Gastrocnemius medialis (tissue), 4 donors: ENCODE results near the gene RNF168.

Source experiments
- POLR2A ChIP-seq, 2 donors: fragments of 450-650 bp; IDR thresholded peaks; one replicate each; pipeline ENCODE4 v1.6.1; 2017; ENCODE audit warnings: antibody characterized with exemption in 2 of 2, mild to moderate bottlenecking in 2 of 2, moderate library complexity in 2 of 2
- TF ChIP-seq, protein P1 (sequence below), 5 experiments: fragments of 450-650 bp in 3 of 5; fragments of 200-600 bp in 2 of 5; sonication (generic) in 2 of 5; IDR thresholded peaks in 4 of 5; conservative IDR thresholded peaks in 1 of 5; 1 replicate in 4 of 5; 2 replicates in 1 of 5; pipeline ENCODE4 v1.5.1; 2016 to 2019; ENCODE audit warnings: antibody characterized with exemption in 5 of 5, mild to moderate bottlenecking in 3 of 5, moderate library complexity in 3 of 5

DNA sequence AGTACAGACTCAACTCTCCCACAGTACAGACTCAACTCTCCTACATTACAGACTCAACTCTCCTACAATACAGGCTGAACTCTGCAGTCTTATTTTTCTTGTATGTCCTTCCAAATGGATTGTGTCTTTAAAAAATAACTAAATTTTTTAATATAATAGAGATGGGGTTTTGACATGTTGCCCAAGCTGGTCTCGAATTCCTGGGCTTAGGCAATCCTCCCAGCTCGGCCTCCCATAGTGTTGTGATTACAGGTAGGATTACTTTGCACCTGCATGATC lies 40.2 kb downstream of the RNF168 start:
- TF ChIP-seq, protein P1, sequence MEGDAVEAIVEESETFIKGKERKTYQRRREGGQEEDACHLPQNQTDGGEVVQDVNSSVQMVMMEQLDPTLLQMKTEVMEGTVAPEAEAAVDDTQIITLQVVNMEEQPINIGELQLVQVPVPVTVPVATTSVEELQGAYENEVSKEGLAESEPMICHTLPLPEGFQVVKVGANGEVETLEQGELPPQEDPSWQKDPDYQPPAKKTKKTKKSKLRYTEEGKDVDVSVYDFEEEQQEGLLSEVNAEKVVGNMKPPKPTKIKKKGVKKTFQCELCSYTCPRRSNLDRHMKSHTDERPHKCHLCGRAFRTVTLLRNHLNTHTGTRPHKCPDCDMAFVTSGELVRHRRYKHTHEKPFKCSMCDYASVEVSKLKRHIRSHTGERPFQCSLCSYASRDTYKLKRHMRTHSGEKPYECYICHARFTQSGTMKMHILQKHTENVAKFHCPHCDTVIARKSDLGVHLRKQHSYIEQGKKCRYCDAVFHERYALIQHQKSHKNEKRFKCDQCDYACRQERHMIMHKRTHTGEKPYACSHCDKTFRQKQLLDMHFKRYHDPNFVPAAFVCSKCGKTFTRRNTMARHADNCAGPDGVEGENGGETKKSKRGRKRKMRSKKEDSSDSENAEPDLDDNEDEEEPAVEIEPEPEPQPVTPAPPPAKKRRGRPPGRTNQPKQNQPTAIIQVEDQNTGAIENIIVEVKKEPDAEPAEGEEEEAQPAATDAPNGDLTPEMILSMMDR (IDR thresholded peaks at IDR 0.05 in 4 of 5, conservative IDR thresholded peaks at IDR 0.05 in 1 of 5): no peak
- no peak for TF ChIP-seq POLR2A (IDR thresholded peaks at IDR 0.05)
